Activated naive CD8-positive, alpha-beta T cell treated with anti-CD3 and anti-CD28 coated beads, Interleukin-2, amount 50 U/mL, for 24 hours (primary cell): ENCODE measurements around the gene GCG.

Source experiments
- ATAC-seq: fragments of 150-1000 bp; cut with Tn5 transposase; one replicate; pipeline ENCODE4 v1.10.0; 2021
- DNase-seq: peaks from one replicate; pipeline ENCODE4 v3.0.0; 2021
- H3K27ac Mint-ChIP-seq: one replicate; pipeline ENCODE4 v1.8.0; 2021; ENCODE audit warnings: mild to moderate bottlenecking, mixed read lengths
- H3K27me3 Mint-ChIP-seq: one replicate; pipeline ENCODE4 v1.8.0; 2021; ENCODE audit warnings: mixed read lengths
- H3K36me3 Mint-ChIP-seq: one replicate; pipeline ENCODE4 v1.8.0; 2021; ENCODE audit warnings: low read depth, mixed read lengths
- H3K4me1 Mint-ChIP-seq: one replicate; pipeline ENCODE4 v1.8.0; 2021; ENCODE audit warnings: mixed read lengths
- H3K4me3 Mint-ChIP-seq: one replicate; pipeline ENCODE4 v1.8.0; 2021; ENCODE audit warnings: mild to moderate bottlenecking, moderate library complexity, mixed read lengths
- H3K9me3 Mint-ChIP-seq: one replicate; pipeline ENCODE4 v1.8.0; 2021; ENCODE audit warnings: mixed read lengths

Gene GCG

GRCh38 chr2:162152147-162152546 is at the start of gene GCG:
Gene GCG (minus strand): TSS chr2:162152247. CDS start chr2:162149178, 3,069 bp downstream.
- DNase-seq (no peak), ATAC-seq (no peak)
- Mint-ChIP-seq H3K36me3 (no peaks in the 10 kb centered on the region), H3K27me3 (peaks cover 23% of the 10 kb centered on the region), H3K27ac (no peak within 1 kb of the TSS), H3K4me3 (no peak within 1 kb of the TSS), H3K4me1 (peaks cover 4% of the 10 kb centered on the region), H3K9me3 (no peaks in the 10 kb centered on the region)

- Mint-ChIP-seq H3K36me3 (no peaks in the 10 kb centered on the region), H3K9me3 (no peaks in the 10 kb centered on the region), H3K27me3 (peaks cover 13% of the 10 kb centered on the region), H3K4me1 (peaks cover 10% of the 10 kb centered on the region), H3K4me3 (no peak overlapping the region), H3K27ac (no peak overlapping the region)
- DNase-seq (no peak), ATAC-seq (no peak)
Measured at GRCh38 chr2:162200636-162201035, 48.6 kb upstream of the GCG start.

DNA sequence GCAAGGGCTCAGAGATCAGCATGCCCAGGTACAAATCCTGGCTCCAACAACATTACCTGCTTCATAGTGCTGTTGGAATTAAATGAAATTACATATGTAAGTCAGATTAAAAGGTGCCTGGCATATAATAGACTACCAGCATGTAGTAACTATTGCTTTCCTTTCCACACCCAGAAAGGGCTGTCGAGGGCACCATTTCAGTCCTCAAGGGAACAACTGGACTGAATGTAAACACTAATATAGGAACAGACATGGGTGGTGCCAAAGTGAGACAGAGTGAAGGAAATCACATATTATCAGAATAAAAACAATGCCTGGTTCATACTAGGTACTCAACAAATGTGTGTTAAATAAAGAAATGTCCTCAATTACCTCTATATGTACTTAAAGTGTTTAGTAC is 47.9 kb upstream of the GCG start:
- H3K27me3 Mint-ChIP-seq, result peaks cover 13% of the 10 kb centered on the region
- H3K36me3 Mint-ChIP-seq, result no peaks in the 10 kb centered on the region
- peaks cover 10% of the 10 kb centered on the region for H3K4me1 Mint-ChIP-seq
- no peaks in the 10 kb centered on the region for H3K9me3 Mint-ChIP-seq
- H3K27ac Mint-ChIP-seq, result no peak overlapping the region
- H3K4me3 Mint-ChIP-seq, result no peak overlapping the region
- ATAC-seq (no peak), DNase-seq (no peak)

GRCh38 chr2:162198239-162198638 is 46.2 kb upstream of the GCG start:
- Mint-ChIP-seq H3K4me3 (no peak overlapping the region), H3K9me3 (no peaks in the 10 kb centered on the region), H3K36me3 (no peaks in the 10 kb centered on the region), H3K27ac (no peak overlapping the region), H3K27me3 (peaks cover 20% of the 10 kb centered on the region), H3K4me1 (peaks cover 10% of the 10 kb centered on the region)
- DNase-seq (no peak), ATAC-seq (no peak)

DNA sequence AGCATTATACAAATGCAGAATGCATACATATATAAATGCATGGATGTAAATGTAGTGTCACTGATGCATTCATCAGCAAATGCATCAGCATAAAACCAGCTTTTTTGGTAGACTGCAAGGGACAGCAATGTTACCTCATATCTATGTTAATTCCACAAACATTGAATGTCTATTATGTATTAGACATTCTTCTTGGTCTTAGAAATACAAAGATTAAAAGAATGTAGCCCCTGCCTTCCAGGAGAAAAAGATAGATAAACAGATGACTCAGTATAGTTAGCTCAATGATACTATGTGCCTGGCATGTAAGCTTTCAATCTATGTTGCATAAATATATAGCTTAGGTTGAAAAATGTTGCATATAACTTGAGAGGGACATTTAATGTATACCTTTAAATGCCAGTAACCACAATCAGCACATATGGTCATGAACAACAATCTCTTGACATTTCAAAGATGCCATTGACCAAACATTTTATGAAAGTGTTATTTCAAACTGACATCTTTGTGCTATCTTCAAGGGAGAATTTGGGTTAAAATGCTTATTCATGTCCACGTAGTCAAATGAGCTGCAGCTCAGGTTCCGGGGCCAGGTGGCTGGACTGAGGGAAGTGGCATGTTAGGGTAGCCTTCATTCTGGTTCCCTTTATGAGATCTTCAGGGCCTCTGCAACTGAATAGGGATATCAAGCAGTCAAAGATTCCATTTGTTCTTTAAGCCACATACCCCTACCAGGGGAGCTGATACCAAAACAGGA is 45.2 kb upstream of the GCG start:
- no peak for ATAC-seq
- Mint-ChIP-seq H3K36me3 (no peaks in the 10 kb centered on the region), H3K27me3 (peaks cover 24% of the 10 kb centered on the region), H3K9me3 (no peaks in the 10 kb centered on the region), H3K4me3 (no peak overlapping the region), H3K27ac (no peak overlapping the region), H3K4me1 (peaks cover 10% of the 10 kb centered on the region)
- no peak for DNase-seq

DNA sequence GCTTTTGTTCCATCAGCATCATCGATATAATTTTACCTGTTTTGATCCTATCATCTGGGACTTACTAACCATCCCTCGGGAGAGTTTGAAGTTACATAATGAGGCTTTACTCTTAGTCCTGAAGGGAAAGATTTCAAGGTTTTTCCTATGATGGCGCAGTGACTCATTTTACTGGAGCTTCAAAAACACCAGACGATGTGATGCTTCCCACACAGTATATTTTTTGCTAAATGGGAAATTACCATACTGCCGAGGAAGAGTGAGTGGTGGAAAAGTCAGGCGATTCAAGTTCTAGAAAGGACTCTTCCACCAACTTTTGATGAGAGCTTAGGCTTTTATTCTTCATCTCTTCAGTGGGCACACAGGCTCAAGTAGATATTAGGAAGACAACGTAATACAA is 44.6 kb upstream of the GCG start:
- no peak overlapping the region for H3K4me3 Mint-ChIP-seq
- DNase-seq, result no peak
- peak; percentile 40 for ATAC-seq
- no peak overlapping the region for H3K27ac Mint-ChIP-seq
- no peaks in the 10 kb centered on the region for H3K9me3 Mint-ChIP-seq
- peaks cover 10% of the 10 kb centered on the region for H3K4me1 Mint-ChIP-seq
- H3K27me3 Mint-ChIP-seq, result peaks cover 27% of the 10 kb centered on the region
- H3K36me3 Mint-ChIP-seq, result no peaks in the 10 kb centered on the region

DNA sequence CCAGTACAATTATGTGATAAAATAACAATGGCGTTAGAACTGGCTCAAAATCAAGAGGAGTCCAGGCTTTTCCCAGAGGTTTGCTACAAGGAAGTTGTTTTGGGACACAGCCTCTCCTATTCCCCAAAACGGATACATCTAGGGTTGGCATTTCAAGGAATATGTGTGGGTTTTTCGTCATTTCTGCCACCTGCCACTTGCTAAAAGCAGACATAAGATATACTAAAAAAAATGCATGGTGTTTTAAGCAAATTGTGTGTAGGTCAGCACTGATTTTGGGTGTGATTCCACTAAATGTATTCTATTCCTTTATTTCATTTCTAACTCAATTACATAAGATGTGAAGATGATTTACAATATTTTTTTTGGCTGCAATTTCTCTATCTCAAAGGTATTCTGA is 36.4 kb upstream of the GCG start:
- peaks cover 18% of the 10 kb centered on the region for H3K27me3 Mint-ChIP-seq
- H3K4me3 Mint-ChIP-seq, result no peak overlapping the region
- ATAC-seq (no peak), DNase-seq (no peak)
- H3K4me1 Mint-ChIP-seq, result no peaks in the 10 kb centered on the region
- H3K9me3 Mint-ChIP-seq, result no peaks in the 10 kb centered on the region
- H3K27ac Mint-ChIP-seq, result no peak overlapping the region
- no peaks in the 10 kb centered on the region for H3K36me3 Mint-ChIP-seq

DNA sequence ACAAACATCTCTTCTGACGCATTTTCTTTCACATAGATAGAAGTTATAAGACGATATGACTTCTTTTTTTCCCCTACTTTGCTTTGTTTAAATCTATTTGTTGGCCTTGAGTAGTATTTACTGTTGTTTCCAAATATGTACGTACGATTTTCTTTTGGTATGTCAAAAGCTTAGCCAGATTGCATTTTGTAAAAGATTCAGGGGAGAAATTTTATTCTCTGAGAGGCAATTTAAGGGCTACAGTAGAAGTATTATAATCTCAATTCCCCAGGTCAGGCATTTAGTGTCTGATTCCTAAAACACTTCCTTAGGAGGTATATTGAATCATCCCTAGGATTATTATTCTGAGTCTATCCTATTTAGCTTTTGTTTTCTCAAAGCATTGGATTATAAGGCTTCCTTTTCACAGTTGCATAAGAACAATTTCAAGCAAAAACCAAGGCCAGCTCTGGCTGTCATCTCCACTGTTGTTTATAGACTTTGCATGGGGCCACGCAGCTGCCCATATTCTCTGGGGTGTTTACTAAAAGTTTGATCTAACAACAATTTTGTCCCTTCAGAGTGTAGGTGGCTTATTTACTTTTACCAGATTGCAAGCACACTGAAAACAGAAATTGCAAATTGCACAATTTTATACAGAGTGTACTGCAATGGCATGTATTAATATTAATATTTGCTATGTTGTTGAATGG is 33.6 kb upstream of the GCG start:
- Mint-ChIP-seq H3K36me3 (no peaks in the 10 kb centered on the region), H3K27ac (no peak overlapping the region), H3K4me3 (no peak overlapping the region), H3K27me3 (peaks cover 4% of the 10 kb centered on the region), H3K4me1 (no peaks in the 10 kb centered on the region), H3K9me3 (no peaks in the 10 kb centered on the region)
- DNase-seq, result no peak
- no peak for ATAC-seq

GRCh38 chr2:162184821-162185450 is 32.9 kb upstream of the GCG start:
- ATAC-seq, result no peak
- H3K27ac Mint-ChIP-seq, result no peak overlapping the region
- no peaks in the 10 kb centered on the region for H3K4me1 Mint-ChIP-seq
- H3K4me3 Mint-ChIP-seq, result no peak overlapping the region
- H3K9me3 Mint-ChIP-seq, result no peaks in the 10 kb centered on the region
- H3K27me3 Mint-ChIP-seq, result no peaks in the 10 kb centered on the region
- no peak for DNase-seq
- no peaks in the 10 kb centered on the region for H3K36me3 Mint-ChIP-seq

DNA sequence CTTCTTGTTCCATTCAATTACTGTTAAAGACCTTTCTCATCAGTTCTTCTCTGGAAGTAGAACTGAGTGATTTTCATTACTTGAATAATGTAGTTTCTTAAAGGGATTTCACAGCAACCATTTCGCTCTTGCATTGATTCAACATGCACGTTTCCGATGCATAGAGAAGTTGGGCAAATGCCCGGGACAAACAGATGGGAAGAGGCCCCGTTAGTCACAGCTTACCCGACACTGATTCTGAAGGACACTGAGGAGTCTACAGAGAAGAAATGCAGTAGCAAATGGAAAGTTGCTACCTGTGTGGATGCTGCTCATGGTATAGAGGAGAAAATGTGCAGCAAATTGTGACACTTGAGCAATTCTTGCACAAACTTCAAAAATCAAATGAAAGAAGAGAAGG is 32.3 kb upstream of the GCG start:
- ATAC-seq (no peak), DNase-seq (no peak)
- H3K27ac Mint-ChIP-seq, result no peak overlapping the region
- no peak overlapping the region for H3K4me3 Mint-ChIP-seq
- H3K36me3 Mint-ChIP-seq, result no peaks in the 10 kb centered on the region
- H3K27me3 Mint-ChIP-seq, result peaks cover 2% of the 10 kb centered on the region
- no peaks in the 10 kb centered on the region for H3K9me3 Mint-ChIP-seq
- no peaks in the 10 kb centered on the region for H3K4me1 Mint-ChIP-seq

DNA sequence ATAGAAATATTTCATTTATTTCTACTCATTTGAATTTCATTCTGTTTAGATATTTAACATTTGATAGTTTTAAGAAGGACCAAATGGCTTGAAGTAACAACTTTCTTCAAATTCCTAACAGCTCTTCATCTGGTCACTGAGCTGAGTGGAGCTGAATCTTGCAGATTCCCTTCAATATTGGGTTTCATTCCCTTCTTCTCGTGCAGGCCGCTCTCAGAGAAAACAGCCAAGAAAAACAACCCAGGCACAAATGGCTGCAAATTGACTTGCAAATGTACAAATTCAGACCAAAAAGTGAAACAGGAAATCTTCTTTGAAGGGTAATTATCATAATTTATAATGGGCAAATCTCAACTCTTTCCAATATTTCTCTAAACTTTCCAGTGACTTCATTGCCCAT is 30.3 kb upstream of the GCG start:
- no peak overlapping the region for H3K27ac Mint-ChIP-seq

DNA sequence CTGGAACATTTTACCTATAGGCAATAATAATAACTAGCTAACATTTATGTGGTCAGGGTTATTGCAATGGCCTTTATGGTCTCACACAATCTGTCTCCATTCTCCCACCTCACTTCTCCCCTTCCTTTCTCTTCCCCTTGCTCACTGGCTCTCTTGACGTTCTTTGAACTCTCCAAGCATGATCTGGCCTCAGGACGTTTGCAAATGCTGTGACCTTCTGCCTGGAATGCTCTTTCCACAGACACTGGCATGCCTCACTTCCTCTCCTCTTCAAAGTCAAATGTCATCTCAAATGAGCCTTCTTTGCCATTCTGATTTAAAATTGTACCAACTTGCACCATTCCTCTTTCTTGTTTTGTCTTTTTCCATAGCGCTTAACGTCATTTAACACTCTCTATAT is 25.3 kb upstream of the GCG start:
- no peaks in the 10 kb centered on the region for H3K36me3 Mint-ChIP-seq
- no peaks in the 10 kb centered on the region for H3K4me1 Mint-ChIP-seq
- no peak overlapping the region for H3K4me3 Mint-ChIP-seq
- H3K27ac Mint-ChIP-seq, result no peak overlapping the region
- no peaks in the 10 kb centered on the region for H3K9me3 Mint-ChIP-seq
- no peak for ATAC-seq
- no peak for DNase-seq
- peaks cover 8% of the 10 kb centered on the region for H3K27me3 Mint-ChIP-seq

More for the DNA sequence above, 30.3 kb upstream of the GCG start:
- no peaks in the 10 kb centered on the region for H3K4me1 Mint-ChIP-seq
- ATAC-seq (no peak), DNase-seq (no peak)
- H3K4me3 Mint-ChIP-seq, result no peak overlapping the region
- H3K9me3 Mint-ChIP-seq, result no peaks in the 10 kb centered on the region
- H3K27me3 Mint-ChIP-seq, result peaks cover 6% of the 10 kb centered on the region
- H3K36me3 Mint-ChIP-seq, result no peaks in the 10 kb centered on the region

- Mint-ChIP-seq H3K4me3 (no peak overlapping the region), H3K27me3 (peaks cover 8% of the 10 kb centered on the region), H3K36me3 (no peaks in the 10 kb centered on the region), H3K4me1 (no peaks in the 10 kb centered on the region), H3K27ac (no peak overlapping the region), H3K9me3 (no peaks in the 10 kb centered on the region)
- DNase-seq (no peak), ATAC-seq (no peak)
Measured at GRCh38 chr2:162175714-162176113, 23.7 kb upstream of the GCG start.

- no peak overlapping the region for H3K27ac Mint-ChIP-seq
- DNase-seq (no peak), ATAC-seq (no peak)
- H3K36me3 Mint-ChIP-seq, result no peaks in the 10 kb centered on the region
- H3K4me1 Mint-ChIP-seq, result no peaks in the 10 kb centered on the region
- peaks cover 9% of the 10 kb centered on the region for H3K27me3 Mint-ChIP-seq
- H3K4me3 Mint-ChIP-seq, result no peak overlapping the region
- H3K9me3 Mint-ChIP-seq, result no peaks in the 10 kb centered on the region
Measured at GRCh38 chr2:162174746-162175145, 22.7 kb upstream of the GCG start.

DNA sequence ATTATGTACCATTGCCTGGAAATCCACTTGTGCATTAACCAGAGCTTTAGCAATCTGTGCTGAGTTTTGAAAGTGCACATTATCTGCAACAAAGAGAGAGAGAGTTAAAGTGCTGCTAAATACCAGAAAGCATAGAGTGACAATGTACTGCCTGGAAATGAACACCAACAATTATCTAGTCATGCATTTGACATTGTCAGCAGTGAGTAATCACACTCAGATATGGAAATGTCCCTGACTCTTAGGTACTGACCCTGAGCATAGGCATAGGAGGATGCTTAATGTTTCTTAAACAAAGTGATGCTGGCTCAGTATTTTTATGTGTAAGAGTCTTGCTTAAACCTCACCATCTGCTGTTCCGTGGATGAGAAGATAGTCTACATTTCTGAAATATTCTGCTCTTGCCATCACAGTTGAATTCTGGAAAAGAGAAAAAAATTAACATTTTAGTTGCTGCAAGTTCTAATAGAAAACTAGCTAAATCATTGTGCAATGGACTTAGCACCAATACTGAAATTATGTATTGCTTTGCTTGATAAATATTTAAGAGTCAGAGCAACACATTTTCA is 20.8 kb upstream of the GCG start:
- no peaks in the 10 kb centered on the region for H3K36me3 Mint-ChIP-seq
- peaks cover 13% of the 10 kb centered on the region for H3K27me3 Mint-ChIP-seq
- H3K27ac Mint-ChIP-seq, result no peak overlapping the region
- H3K4me3 Mint-ChIP-seq, result no peak overlapping the region
- no peak for ATAC-seq
- no peaks in the 10 kb centered on the region for H3K9me3 Mint-ChIP-seq
- DNase-seq, result no peak
- no peaks in the 10 kb centered on the region for H3K4me1 Mint-ChIP-seq
